DMS114 treated with DMSO at 0.1 percent for 48 hours (cell line): Measurements from ENCODE around the gene IPCEF1.

ENCODE experiments used
- DNase-seq: peaks from one replicate; lab custom pipeline; 2025; ENCODE audit not compliant: unreplicated experiment; lab: John Stamatoyannopoulos, UW

IPCEF1 gene, protein sequence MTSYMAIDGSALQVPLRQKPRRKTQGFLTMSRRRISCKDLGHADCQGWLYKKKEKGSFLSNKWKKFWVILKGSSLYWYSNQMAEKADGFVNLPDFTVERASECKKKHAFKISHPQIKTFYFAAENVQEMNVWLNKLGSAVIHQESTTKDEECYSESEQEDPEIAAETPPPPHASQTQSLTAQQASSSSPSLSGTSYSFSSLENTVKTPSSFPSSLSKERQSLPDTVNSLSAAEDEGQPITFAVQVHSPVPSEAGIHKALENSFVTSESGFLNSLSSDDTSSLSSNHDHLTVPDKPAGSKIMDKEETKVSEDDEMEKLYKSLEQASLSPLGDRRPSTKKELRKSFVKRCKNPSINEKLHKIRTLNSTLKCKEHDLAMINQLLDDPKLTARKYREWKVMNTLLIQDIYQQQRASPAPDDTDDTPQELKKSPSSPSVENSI

GRCh38 chr6:154356690-154357089 is at the start of gene IPCEF1:
Gene IPCEF1, minus strand, starts transcription at chr6:154356803. Its CDS starts 90,856 bp downstream, at chr6:154265947.
- no peak for DNase-seq

DNA sequence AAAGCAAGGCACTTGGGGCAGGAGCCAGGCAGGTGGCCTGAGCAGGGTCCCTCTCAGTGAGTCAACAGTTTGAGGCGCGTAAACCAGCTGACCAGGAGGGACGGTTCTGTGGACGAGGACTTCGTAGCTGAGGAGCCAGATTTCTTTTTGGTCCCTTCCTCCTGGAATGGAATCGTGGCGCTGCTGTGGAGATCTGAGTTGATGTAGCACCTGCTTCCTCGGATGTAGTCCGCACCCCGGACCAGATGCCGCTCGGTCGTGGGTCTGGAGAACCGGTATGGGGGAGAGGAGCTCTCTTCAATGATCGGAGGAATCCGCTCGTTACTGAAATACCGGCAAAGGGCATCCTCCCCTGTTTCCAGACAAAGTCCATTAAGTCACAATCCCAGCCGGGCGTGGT is 49.7 kb upstream of the IPCEF1 start:
- no peak for DNase-seq

- no peak for DNase-seq
Measured at GRCh38 chr6:154404791-154405400, 48.3 kb upstream of the IPCEF1 start.

DNA sequence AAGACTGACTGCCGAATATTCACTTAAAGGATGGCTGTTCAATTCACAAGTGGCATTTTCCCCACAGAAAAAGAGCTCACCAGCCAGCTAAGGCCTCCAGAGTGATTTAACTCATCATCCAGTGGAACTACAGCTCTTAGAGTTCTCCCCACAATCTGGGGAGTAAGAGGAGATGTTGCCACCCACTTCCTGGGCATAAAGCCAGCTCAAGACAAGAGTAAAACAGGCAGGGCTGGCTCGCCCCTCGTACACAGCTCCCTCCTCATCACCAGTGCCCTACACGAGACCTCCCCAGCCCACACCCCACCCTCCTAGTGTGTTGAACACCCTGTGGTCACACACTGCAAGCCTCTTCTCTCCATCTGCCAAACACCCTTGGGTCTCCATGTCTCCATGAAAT is 47.2 kb upstream of the IPCEF1 start:
- no peak for DNase-seq

GRCh38 chr6:154402081-154402780 is 45.6 kb upstream of the IPCEF1 start:
- no peak for DNase-seq

DNA sequence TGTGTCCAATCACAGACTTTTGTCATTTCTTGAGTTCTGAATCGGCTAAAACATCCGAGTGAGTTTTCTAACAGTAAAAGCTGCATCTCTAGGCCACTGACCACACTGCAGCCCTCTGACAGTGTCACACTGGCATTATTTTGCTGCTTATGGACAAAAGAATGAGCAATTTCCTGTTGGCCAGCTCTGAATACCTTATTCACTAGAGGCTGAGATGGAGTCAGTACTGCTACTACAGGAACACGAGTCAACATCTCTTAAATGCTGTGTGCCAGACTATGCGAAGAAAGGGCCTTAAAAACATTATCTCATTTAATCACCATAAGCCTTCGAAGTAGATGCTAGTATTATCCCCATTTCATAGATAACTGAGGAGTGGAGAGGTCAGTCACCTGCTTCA is 42.5 kb upstream of the IPCEF1 start:
- no peak for DNase-seq

DNA sequence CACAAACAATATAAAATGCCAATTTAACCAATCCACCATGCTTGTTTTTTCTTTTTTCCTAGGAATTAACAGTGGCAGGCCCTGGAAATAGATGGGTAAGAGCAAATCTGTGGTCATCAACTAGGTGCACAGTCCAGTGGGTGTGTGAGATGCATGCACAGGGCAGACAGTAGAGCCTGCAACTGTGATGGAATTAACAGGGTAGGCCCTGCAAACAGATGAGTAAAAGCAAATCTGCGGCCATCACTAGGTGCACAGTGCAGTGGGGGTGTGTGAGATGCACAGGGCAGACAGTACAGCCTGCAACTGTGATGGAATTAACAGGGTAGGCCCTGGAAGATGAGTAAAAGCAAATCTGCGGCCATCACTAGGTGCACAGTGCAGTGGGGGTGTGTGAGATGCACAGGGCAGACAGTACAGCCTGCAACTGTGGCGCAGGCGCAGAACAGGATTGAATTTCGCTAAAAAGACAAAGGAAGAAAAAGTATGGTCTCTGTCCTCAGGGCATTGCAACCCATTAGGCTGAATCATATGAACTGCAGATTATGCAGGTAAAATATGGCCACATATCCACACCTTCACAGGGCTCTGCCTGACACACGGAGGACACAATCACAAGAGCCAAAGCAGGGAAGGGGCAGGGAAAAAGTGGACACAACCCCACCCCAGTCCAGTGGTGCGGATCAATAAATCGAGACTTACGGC is 41.0 kb upstream of the IPCEF1 start:
- DNase-seq: no peak

- no peak for DNase-seq
Measured at GRCh38 chr6:154395878-154396277, 39.3 kb upstream of the IPCEF1 start.

DNA sequence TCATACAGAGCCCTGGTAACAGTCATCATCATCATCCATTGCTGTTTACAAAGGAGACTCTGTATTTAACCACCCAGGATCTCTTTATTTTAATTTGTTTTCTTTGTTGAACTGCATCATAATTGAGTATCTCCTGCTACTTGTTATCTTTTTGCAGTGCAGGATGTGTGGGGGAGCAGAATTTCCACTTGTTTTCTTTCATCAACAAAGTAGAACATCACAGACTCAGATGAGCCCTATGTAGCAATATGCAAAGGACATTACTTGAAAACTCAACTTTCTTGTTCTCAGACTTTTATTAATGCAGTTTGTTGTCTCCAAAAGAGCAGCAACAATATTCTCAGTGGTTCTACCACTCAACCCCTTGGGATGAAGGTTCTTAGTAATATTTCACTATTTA is 38.7 kb upstream of the IPCEF1 start:
- DNase-seq: no peak

GRCh38 chr6:154394571-154394970 is 38.0 kb upstream of the IPCEF1 start:
- no peak for DNase-seq

- no peak for DNase-seq
Measured at GRCh38 chr6:154390034-154390433, 33.4 kb upstream of the IPCEF1 start.

- no peak for DNase-seq
Measured at GRCh38 chr6:154388803-154389202, 32.2 kb upstream of the IPCEF1 start.

DNA sequence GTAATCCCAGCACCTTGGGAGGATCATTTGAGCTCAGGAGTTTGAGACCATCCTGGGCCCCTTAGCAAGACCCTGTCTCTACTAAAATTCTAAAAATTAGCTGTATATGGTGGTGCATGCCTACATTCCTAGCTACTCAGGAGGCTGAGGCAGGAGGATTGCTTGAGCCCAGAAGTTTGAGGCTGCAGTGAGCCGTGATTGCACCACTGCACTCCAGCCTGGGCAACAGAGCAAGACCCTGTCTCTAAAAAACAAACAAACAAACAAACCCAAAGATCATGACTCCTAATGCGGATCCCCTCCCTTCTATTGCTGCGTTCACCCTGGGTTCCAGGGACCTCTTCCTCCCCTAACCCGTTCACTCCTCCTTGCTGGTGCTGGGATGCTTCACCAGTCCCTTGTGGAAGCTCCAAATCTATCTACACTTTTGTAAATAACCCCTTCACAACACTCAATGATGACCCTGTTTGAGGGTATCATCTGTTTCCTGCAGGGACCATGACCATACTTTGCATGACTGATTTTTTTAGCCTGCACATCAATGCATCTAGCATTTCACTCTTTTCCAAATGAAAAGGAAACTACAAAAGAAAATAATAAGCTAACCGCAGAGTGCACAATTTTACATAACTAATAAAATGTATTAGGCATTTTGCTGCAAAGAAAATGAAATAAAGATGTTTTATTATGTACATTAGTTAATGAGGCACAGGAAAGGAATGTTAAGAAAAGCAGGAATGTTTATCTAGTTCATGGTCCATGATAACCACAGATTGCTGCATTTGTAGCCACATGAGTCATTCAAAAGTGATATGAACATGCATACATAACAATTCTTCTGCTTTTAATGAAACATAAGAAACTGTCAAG is 30.5 kb upstream of the IPCEF1 start:
- no peak for DNase-seq

GRCh38 chr6:154384191-154384590 is 27.6 kb upstream of the IPCEF1 start:
- DNase-seq: no peak

GRCh38 chr6:154383273-154383672 is 26.7 kb upstream of the IPCEF1 start:
- no peak for DNase-seq

DNA sequence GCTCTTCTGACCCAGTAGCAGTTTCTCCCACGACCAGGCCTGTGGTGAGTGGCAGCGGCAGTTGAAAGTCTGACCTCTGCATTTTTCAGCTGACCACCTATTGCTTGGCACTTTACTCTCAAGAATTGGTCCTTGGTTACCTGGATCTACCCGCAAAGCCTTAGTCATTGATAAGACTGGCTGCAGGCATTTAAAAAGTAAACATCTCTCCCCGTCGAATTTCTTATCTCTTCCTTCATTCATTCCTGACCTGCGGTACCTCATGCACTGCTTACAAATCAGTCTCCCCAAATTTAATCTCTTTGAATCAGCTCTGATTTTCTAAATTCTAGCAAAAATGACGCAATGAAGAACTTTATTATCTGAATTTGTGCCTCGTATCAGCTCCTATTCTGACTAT is 26.1 kb upstream of the IPCEF1 start:
- no peak for DNase-seq

DNA sequence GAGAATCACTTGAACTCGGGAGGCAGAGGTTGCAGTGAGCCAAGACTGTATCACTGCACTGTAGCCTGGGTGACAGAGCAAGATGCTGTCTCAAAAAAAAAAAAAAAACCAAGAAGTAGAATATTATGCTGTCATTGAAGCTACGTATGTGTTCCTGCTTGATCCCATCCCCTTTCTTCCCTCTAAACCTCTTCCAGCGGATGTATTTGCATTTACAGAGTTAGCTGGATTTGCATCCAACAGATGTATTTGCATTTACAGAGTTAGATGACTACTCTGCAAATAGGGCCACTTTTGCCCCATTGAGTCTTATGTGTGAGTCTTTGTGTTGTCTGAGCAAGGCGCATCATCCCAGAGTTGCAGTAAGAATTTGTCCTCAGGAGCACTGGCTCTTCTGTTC is 24.9 kb upstream of the IPCEF1 start:
- no peak for DNase-seq

GRCh38 chr6:154380741-154381140 is 24.1 kb upstream of the IPCEF1 start:
- no peak for DNase-seq

GRCh38 chr6:154379585-154379984 is 23.0 kb upstream of the IPCEF1 start:
- DNase-seq: no peak

GRCh38 chr6:154378518-154378917 is 21.9 kb upstream of the IPCEF1 start:
- DNase-seq: no peak
